Natural killer cell (primary cell): ENCODE results near the gene DOCK1. TPM values are rescaled to one million over a fixed set of nuclear protein-coding genes. Genes with fewer than 3 reads are reported as not detected.

Experiments
- ATAC-seq, 3 donors: fragments of 150-1000 bp in 2 of 3; fragments of 200-7000 bp in 1 of 3; cut with Tn5 transposase; 1 replicate in 1 of 3; 2 replicates in 2 of 3; pipeline ENCODE4 v1.10.0; 2021; ENCODE audit warnings: mild to moderate bottlenecking in 2 of 3, moderate library complexity in 2 of 3
- DNase-seq, 2 donors: peaks; one replicate each; pipeline versions ENCODE4 v3.0.0 to v3.0.0-alpha.2; 2013 to 2021; ENCODE audit warnings: mixed read lengths in 1 of 2
- H3K27ac ChIP-seq: one replicate; pipeline ENCODE4 v1.5.1; 2013; ENCODE audit warnings: mild to moderate bottlenecking, low read length
- H3K27me3 ChIP-seq: one replicate; pipeline ENCODE4 v1.6.1; 2013; ENCODE audit warnings: low read length; ENCODE audit not compliant: control insufficient read depth, insufficient read depth
- H3K36me3 ChIP-seq: one replicate; pipeline ENCODE4 v1.6.1; 2013; ENCODE audit warnings: low read length; ENCODE audit not compliant: control insufficient read depth, insufficient read depth
- H3K4me1 ChIP-seq: one replicate; pipeline ENCODE4 v1.6.1; 2013; ENCODE audit warnings: low read length; ENCODE audit not compliant: control insufficient read depth, insufficient read depth
- H3K4me3 ChIP-seq: one replicate; pipeline ENCODE4 v1.5.1; 2013; ENCODE audit warnings: low read length
- H3K9me3 ChIP-seq: one replicate; pipeline ENCODE4 v1.6.1; 2013; ENCODE audit warnings: low read length; ENCODE audit not compliant: control insufficient read depth, insufficient read depth
- H3K27ac Mint-ChIP-seq, 2 donors: one replicate each; pipeline ENCODE4 v1.8.0; 2022; ENCODE audit warnings: mild to moderate bottlenecking in 2 of 2, mixed read lengths in 2 of 2, moderate library complexity in 1 of 2
- H3K27me3 Mint-ChIP-seq, 2 donors: one replicate each; pipeline ENCODE4 v1.8.0; 2022; ENCODE audit warnings: low read depth in 2 of 2, mixed read lengths in 2 of 2
- H3K36me3 Mint-ChIP-seq: one replicate; pipeline ENCODE4 v1.8.0; 2022; ENCODE audit warnings: mixed read lengths
- H3K4me1 Mint-ChIP-seq, 2 donors: one replicate each; pipeline ENCODE4 v1.8.0; 2022; ENCODE audit warnings: mixed read lengths in 2 of 2
- H3K4me3 Mint-ChIP-seq: one replicate; pipeline ENCODE4 v1.8.0; 2022; ENCODE audit warnings: mild to moderate bottlenecking, moderate library complexity, mixed read lengths
- H3K9me3 Mint-ChIP-seq, 2 donors: one replicate each; pipeline ENCODE4 v1.8.0; 2022; ENCODE audit warnings: mixed read lengths in 2 of 2
- WGBS: methylation state at CpG from one replicate; pipeline ENCODE4 v1.1.7; 2013; ENCODE audit warnings: missing lambda C conversion rate; ENCODE audit not compliant: insufficient coverage; 5-methylcytosine and 5-hydroxymethylcytosine counted together
- intact Hi-C: fragments of 100-400 bp; cut with micrococcal nuclease; formaldehyde crosslinking; loops from one replicate; pipeline ENCODE4 v1.14.2; 2022
- total RNA-seq, 4 donors: library from RNA; stranded (reverse); fragments of 120-200 nt in 1 of 4; gene quantifications; one replicate each; pipeline versions ENCODE4 v1.2.3 to v1.2.4, GENCODE V29; 2013 to 2022
- TF ChIP-seq, protein P1 (sequence below): fragments of 200-600 bp; IDR thresholded peaks from one replicate; pipeline ENCODE4 v1.8.0; 2022; ENCODE audit warnings: antibody characterized with exemption

Gene DOCK1
- total RNA-seq, 3 donors from 2014 or later (not counting 1 experiment from before 2014, with no cell fraction given): 0.07 to 0.12 (median 0.08) TPM

DNA sequence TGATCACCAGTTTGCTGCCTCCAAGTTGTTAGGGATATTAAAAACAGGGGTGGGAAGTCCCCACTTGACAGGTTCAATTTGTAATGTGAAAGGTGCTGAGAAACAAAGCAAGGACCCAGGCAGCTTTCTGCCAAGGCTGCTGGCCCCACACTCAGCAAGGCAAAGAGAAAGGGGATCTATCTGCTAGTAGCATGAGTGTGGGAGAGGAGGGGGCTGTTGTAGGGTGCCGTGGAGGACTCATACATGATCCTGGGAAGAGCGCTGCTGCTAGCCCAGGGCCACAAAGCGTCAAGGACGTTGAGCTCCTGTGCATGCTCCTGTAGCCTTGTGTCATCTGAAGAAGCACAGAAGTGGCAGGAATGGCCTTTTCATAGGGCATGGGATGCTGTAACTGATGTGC lies 387.7 kb downstream of the DOCK1 start:
- ATAC-seq (no peak), DNase-seq (no peak)
- Mint-ChIP-seq H3K9me3 (no peaks in the 10 kb centered on the region), H3K4me3 (peak overlapping the region; percentile 68), H3K36me3 (peaks cover 9% of the 10 kb centered on the region), H3K27me3 (peaks cover 0 to 2% of the 10 kb centered on the region in 2 donors), H3K4me1 (peaks cover 65 to 74% of the 10 kb centered on the region in 2 donors), H3K27ac (peak overlapping the region; percentile 65 to 81)
- Histone ChIP-seq H3K27ac (peak overlapping the region; percentile 64), H3K36me3 (no peaks in the 10 kb centered on the region), H3K4me1 (peaks cover 55% of the 10 kb centered on the region), H3K9me3 (peaks cover 11% of the 10 kb centered on the region), H3K27me3 (peaks cover 5% of the 10 kb centered on the region), H3K4me3 (no peak overlapping the region)
- WGBS: 92% methylated on average over 4 of the region's 4 CpGs
- intact Hi-C loops: loop anchor here (1.0 kb wide), 2 partner anchors 39 to 43 kb away; no protein-coding TSS in a partner anchor
- TF ChIP-seq, protein P1, sequence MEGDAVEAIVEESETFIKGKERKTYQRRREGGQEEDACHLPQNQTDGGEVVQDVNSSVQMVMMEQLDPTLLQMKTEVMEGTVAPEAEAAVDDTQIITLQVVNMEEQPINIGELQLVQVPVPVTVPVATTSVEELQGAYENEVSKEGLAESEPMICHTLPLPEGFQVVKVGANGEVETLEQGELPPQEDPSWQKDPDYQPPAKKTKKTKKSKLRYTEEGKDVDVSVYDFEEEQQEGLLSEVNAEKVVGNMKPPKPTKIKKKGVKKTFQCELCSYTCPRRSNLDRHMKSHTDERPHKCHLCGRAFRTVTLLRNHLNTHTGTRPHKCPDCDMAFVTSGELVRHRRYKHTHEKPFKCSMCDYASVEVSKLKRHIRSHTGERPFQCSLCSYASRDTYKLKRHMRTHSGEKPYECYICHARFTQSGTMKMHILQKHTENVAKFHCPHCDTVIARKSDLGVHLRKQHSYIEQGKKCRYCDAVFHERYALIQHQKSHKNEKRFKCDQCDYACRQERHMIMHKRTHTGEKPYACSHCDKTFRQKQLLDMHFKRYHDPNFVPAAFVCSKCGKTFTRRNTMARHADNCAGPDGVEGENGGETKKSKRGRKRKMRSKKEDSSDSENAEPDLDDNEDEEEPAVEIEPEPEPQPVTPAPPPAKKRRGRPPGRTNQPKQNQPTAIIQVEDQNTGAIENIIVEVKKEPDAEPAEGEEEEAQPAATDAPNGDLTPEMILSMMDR: no peak

DNA sequence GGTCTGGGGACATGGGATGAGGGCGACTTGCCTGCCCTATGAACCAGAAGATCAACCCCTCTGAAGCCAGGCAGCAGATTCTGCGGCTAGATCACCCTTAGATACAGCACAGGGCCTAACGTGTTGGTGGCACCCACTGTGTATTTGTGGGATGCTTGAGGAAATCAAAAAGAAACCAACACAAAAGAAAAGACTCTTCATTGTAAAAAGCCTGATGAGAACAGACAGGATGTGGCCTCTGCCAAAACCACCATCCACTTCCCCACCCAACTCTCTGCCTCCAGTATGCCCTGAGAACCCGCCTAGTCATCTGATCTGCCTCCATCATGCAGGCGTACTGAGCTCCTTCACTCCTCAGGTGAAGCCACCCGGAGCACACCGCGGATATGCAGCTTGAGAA lies 388.4 kb downstream of the DOCK1 start:
- peaks cover 65 to 74% of the 10 kb centered on the region in 2 donors for H3K4me1 Mint-ChIP-seq
- WGBS: 9% methylated on average over 8 of the region's 8 CpGs
- peak overlapping the region; percentile 64 for H3K27ac ChIP-seq

DNA sequence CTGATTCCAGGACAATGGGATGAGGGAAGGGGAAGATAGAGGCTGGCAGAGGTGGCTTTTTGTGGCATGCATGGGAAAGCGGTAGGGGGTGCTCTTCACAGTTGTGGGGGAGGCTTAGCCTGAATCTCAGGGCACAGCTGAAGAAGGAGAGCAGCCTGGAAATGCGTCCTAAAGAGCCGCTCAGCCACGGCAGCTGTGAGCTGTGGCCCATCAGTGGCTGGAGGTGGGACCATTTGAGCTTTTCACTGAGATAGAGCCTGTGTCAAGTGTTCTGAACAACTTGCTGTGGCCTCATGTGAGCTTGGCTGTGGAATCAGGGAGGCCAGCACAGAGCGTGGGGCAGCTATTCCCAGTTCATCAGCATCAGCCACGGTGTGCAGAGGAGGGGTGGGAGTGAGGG lies 391.5 kb downstream of the DOCK1 start:
- 88% methylated on average over 6 of the region's 6 CpGs for WGBS

More for the DNA sequence above, 388.4 kb downstream of the DOCK1 start:
- peak overlapping the region; percentile 68 for H3K4me3 Mint-ChIP-seq
- Histone ChIP-seq H3K36me3 (no peaks in the 10 kb centered on the region), H3K9me3 (peaks cover 11% of the 10 kb centered on the region), H3K4me1 (peaks cover 55% of the 10 kb centered on the region), H3K4me3 (no peak overlapping the region), H3K27me3 (peaks cover 5% of the 10 kb centered on the region)
- ATAC-seq (peak; percentile 85 to 90 (median 86)), DNase-seq (peak; percentile 60 to 82)
- H3K27ac Mint-ChIP-seq: peak overlapping the region; percentile 65 to 81
- H3K9me3 Mint-ChIP-seq: no peaks in the 10 kb centered on the region
- peaks cover 5% of the 10 kb centered on the region for H3K36me3 Mint-ChIP-seq
- intact Hi-C loops: loop anchor here (1.0 kb wide), 2 partner anchors 39 to 43 kb away; no protein-coding TSS in a partner anchor
- peaks cover 0 to 2% of the 10 kb centered on the region in 2 donors for H3K27me3 Mint-ChIP-seq
- TF ChIP-seq, protein P1: no peak

More for the DNA sequence above, 391.5 kb downstream of the DOCK1 start:
- TF ChIP-seq, protein P1: no peak
- H3K27ac Mint-ChIP-seq: peak overlapping the region in 1 of 2 donors; percentile 81
- H3K27me3 Mint-ChIP-seq: peaks cover 0 to 6% of the 10 kb centered on the region in 2 donors
- Histone ChIP-seq H3K4me1 (peaks cover 46% of the 10 kb centered on the region), H3K36me3 (no peaks in the 10 kb centered on the region), H3K27ac (no peak overlapping the region), H3K4me3 (no peak overlapping the region), H3K9me3 (peaks cover 11% of the 10 kb centered on the region), H3K27me3 (no peaks in the 10 kb centered on the region)
- no peaks in the 10 kb centered on the region for H3K36me3 Mint-ChIP-seq
- H3K4me1 Mint-ChIP-seq: peaks cover 45 to 60% of the 10 kb centered on the region in 2 donors
- intact Hi-C loops: no loop called here
- ATAC-seq: no peak
- no peak overlapping the region for H3K4me3 Mint-ChIP-seq
- no peaks in the 10 kb centered on the region for H3K9me3 Mint-ChIP-seq
- no peak for DNase-seq
